OCI-LY3 (cell line): Measurements from ENCODE around the gene SYNGR4.

Source experiments
- EZH2phosphoT487 ChIP-seq: fragments of 200-600 bp; shearing (Covaris generic); IDR thresholded peaks from 2 replicates; pipeline ENCODE4 v1.6.1; 2018; ENCODE audit warnings: antibody characterized with exemption, mixed run types, low read depth
- TF ChIP-seq, protein P1 (sequence below): fragments of 200-600, 300-600 bp; sonication (generic); IDR thresholded peaks from 2 replicates; pipeline ENCODE4 v1.5.1; 2014; ENCODE audit warnings: antibody characterized with exemption, low read length, low read depth

DNA sequence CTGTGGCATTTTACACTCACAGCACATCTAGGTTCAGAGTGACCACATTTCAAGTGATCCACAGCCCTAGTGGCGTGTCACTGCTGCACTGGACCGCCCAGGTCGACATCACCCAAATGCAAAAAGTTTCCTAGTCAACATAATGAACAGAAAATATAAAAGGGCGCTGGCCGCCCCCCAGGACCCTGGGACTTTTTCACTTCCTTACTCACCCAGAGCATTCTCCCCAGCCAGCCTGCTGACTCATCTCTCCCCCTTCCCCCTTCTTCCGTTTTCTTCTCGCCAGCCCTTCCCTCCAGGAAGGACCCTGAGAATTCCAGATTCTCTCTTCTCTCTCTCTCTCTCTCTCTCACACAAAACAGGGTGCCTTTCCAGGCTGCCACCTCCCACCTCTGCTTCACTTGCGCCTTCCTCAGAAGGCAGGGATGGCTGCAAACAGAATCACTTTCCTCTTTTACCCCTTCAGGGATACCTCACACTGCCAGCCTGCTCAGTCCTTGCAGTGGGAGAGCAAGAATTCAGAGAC is 60.6 kb downstream of the SYNGR4 start:
- TF ChIP-seq, protein P1, sequence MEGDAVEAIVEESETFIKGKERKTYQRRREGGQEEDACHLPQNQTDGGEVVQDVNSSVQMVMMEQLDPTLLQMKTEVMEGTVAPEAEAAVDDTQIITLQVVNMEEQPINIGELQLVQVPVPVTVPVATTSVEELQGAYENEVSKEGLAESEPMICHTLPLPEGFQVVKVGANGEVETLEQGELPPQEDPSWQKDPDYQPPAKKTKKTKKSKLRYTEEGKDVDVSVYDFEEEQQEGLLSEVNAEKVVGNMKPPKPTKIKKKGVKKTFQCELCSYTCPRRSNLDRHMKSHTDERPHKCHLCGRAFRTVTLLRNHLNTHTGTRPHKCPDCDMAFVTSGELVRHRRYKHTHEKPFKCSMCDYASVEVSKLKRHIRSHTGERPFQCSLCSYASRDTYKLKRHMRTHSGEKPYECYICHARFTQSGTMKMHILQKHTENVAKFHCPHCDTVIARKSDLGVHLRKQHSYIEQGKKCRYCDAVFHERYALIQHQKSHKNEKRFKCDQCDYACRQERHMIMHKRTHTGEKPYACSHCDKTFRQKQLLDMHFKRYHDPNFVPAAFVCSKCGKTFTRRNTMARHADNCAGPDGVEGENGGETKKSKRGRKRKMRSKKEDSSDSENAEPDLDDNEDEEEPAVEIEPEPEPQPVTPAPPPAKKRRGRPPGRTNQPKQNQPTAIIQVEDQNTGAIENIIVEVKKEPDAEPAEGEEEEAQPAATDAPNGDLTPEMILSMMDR, result no peak
- no peak for TF ChIP-seq EZH2phosphoT487
